ENCODE results near the gene ITPA. TPM values are rescaled to one million over a fixed set of nuclear protein-coding genes. Genes with fewer than 3 reads are reported as not detected.

The ITPA gene
- total RNA-seq, 3 donors from 2014 or later, result 35.2 to 43.6 (median 39.1) TPM

DNA sequence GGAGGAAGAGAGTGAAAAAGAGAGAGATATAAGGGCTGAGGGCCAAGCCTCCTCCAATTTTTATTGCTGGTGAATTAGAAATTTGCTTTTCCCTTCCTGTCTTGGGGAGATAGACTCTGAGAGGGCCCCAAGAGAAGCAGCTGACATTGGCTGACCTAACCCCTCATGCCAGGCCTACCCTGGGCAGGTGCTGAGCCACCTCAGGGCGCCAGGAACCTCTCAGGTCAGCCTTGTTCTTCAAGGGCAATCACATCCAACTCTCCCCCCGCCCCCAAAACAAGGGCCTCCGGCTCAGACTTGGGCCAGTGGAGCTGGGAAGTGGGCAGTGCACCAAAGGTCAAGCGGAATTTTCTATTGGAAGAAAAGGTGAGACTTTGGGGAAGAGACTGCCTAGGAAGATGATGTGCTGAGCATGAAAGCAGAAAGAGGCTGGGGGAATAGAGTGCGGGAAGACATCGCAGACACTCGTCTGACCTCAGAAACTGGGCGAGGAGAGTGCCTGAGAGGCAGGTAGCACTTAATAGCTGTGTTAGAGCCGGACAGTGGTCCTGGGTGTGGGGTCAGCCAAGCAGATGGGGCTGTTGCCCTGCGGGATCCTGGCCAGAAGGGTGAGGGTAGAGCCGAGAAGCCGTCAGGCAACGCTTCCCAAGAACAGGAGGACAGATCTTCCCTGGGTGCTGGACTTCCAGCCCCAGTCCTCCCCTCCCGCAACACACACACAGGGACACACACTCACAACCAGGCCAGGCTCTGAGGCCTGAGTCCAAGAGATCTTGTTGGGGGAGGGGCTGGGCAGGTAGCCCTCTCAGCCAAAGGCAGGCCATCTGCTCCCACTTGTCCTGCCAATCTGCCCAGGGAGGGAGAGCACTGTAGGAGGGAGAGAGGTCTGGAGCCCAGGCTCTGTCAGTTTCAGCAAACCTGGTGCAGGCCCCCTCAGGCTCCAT, 45.9 kb upstream of the ITPA start:
- H3K36me3 ChIP-seq, result no peaks in the 10 kb centered on the region
- H3K4me1 ChIP-seq, result peaks cover 2 to 4% of the 10 kb centered on the region in 2 donors
- no peak for DNase-seq (ENCODE audit: low spot score in 2 of 2)
- no peaks in the 10 kb centered on the region for H3K9me3 ChIP-seq
- TF ChIP-seq POLR2AphosphoS5 (IDR thresholded peaks at IDR 0.05), result no peak
- TF ChIP-seq POLR2A (IDR thresholded peaks at IDR 0.05), result no peak
- TF ChIP-seq, protein P1, sequence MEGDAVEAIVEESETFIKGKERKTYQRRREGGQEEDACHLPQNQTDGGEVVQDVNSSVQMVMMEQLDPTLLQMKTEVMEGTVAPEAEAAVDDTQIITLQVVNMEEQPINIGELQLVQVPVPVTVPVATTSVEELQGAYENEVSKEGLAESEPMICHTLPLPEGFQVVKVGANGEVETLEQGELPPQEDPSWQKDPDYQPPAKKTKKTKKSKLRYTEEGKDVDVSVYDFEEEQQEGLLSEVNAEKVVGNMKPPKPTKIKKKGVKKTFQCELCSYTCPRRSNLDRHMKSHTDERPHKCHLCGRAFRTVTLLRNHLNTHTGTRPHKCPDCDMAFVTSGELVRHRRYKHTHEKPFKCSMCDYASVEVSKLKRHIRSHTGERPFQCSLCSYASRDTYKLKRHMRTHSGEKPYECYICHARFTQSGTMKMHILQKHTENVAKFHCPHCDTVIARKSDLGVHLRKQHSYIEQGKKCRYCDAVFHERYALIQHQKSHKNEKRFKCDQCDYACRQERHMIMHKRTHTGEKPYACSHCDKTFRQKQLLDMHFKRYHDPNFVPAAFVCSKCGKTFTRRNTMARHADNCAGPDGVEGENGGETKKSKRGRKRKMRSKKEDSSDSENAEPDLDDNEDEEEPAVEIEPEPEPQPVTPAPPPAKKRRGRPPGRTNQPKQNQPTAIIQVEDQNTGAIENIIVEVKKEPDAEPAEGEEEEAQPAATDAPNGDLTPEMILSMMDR (IDR thresholded peaks at IDR 0.05), result no peak
- H3K27me3 ChIP-seq, result no peaks in the 10 kb centered on the region
- no peak overlapping the region for H3K27ac ChIP-seq
- no peak overlapping the region for H3K4me3 ChIP-seq
- intact Hi-C loops (cut with DNase I; ENCODE audit: low total_unique reads), result no loop called here

DNA sequence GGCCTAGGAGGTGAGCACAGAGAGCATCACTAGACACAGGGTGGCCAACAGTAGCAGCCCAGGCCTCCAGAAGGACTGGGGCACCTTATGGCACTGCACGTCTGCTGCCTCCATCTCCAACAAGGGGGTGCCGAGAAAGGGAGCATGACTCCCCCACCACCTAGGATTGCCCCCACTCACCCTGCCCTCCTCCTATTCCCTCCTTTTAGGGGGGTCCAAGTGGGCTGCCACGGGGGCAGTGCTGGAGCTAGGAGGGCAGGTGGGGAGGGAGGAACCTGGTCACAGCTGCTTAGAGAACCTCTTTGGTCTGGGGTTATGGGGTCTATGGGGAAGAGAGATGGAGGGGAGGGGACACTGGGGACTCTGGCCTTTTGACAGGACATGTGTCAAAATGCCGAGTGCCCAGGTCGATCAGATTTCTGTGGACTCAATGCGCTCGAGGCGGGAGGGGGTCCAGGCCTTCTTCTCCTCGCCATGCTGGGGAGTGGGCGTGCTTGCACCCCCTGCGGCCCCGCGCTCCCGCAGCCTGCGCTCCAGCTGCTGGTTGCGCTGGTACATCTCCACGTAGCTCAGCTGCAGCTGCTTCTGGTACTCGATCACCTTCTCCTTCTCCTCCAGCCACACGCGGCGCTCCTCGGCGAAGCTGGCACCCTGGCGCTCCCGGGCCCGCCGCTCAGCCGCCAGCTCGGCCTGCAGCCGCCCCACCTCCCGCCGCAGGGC, 45.1 kb upstream of the ITPA start:
- no peak for TF ChIP-seq POLR2A (IDR thresholded peaks at IDR 0.05)
- TF ChIP-seq POLR2AphosphoS5 (IDR thresholded peaks at IDR 0.05), result no peak
- TF ChIP-seq, protein P1 (IDR thresholded peaks at IDR 0.05), result no peak
- Histone ChIP-seq H3K36me3 (no peaks in the 10 kb centered on the region), H3K4me1 (no peaks in the 10 kb centered on the region), H3K9me3 (no peaks in the 10 kb centered on the region), H3K4me3 (peak overlapping the region in 1 of 3 donors; percentile 18), H3K27ac (no peak overlapping the region), H3K27me3 (no peaks in the 10 kb centered on the region)
- no peak for DNase-seq (ENCODE audit: low spot score in 2 of 2)
- intact Hi-C loops (cut with DNase I; ENCODE audit: low total_unique reads), result no loop called here

DNA sequence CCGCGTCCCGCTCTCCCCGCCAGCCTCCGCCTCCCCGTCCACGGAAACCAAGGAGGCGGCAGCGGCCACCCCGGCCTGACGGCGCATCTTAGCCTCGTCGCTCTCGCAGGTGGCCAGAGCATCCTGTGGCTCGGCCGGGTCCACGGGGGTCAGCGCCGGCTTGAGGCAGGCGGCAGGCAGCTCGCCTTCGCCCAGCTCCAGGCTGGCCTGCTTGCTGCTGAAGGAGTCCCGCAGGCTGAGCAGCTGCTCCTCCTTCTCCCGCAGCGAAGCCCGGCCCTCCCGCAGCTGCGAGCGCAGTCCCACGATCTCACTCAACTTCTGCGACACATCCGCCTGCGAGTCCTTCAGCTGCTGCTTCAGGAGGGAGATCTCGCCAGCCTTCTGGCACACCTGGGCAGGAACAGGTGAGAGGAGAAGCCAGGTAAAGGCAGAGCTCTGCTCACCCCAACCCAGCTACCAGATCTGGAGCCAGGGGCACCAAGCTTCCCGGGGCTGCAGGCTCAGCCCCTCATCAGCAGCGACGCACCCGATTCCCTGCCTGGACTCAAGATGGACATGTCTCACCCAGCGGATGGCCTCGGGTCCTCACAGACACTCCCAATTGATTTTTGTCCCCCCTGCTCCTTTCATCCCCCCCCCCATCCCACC, 44.4 kb upstream of the ITPA start:
- intact Hi-C loops (cut with DNase I; ENCODE audit: low total_unique reads), result no loop called here

DNA sequence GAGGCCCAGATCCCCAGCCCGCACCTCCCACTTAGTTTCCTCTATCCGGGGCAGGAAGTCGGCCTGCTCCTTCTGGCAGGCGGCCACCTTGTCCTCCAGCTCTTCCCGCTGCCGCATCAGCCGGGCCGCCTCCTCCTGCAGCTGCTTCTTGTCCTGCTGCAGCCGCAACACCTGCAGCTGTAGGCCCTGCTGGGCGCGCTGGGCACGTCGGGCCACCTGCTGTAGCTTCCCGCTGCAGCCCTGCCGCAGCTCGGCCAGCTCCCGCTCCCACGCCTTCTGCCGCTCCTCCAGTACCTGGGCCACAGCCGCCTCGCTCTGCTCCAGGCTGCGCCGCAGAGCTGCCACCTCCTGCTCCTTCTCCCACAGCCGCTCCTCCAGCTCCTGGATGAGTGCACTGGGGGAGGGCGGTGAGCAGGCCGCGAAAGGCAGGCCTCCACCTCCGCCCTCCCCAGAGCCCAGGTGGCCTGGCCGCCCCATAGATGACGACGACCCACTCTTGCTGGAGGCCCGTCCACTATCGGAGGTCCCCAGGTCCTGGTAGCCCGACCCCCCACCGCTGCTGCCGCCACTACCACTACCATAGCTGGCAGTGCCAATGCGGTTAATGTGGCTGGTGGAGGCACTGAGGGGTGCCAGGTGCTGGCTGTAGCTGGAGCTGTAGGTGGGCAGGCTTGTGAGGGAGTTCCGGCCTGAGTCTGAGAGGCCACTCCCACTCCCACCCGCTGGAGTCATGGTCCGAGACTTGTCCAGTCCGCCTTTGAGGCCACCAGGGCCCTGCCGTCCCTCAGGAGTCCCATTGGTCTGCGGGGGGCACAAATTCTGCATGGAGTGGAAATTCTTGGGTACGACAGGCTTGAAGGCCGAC, 43.6 kb upstream of the ITPA start:
- TF ChIP-seq POLR2AphosphoS5 (IDR thresholded peaks at IDR 0.05), result no peak
- TF ChIP-seq POLR2A (IDR thresholded peaks at IDR 0.05), result no peak
- TF ChIP-seq, protein P1 (IDR thresholded peaks at IDR 0.05), result no peak
- Histone ChIP-seq H3K36me3 (no peaks in the 10 kb centered on the region), H3K4me1 (no peaks in the 10 kb centered on the region), H3K4me3 (peak overlapping the region in 2 of 3 donors; percentile 18 to 57), H3K27me3 (no peaks in the 10 kb centered on the region), H3K27ac (peak overlapping the region; percentile 33 to 48), H3K9me3 (no peaks in the 10 kb centered on the region)
- intact Hi-C loops (cut with DNase I; ENCODE audit: low total_unique reads), result no loop called here
- no peak for DNase-seq (ENCODE audit: low spot score in 2 of 2)

More for the DNA sequence above, 44.4 kb upstream of the ITPA start:
- H3K36me3 ChIP-seq, result no peaks in the 10 kb centered on the region
- peak overlapping the region in 2 of 3 donors; percentile 18 to 57 for H3K4me3 ChIP-seq
- TF ChIP-seq POLR2AphosphoS5 (IDR thresholded peaks at IDR 0.05), result no peak
- TF ChIP-seq, protein P1 (IDR thresholded peaks at IDR 0.05), result no peak
- TF ChIP-seq POLR2A (IDR thresholded peaks at IDR 0.05), result no peak
- no peaks in the 10 kb centered on the region for H3K4me1 ChIP-seq
- H3K27ac ChIP-seq, result peak overlapping the region in 1 of 2 donors; percentile 48
- H3K9me3 ChIP-seq, result no peaks in the 10 kb centered on the region
- DNase-seq (ENCODE audit: low spot score in 2 of 2), result no peak
- no peaks in the 10 kb centered on the region for H3K27me3 ChIP-seq
